Neuronal stem cell (in vitro differentiated cells): ENCODE measurements around the gene SV2B.

Source experiments
- DNase-seq: peaks from one replicate; pipeline ENCODE4 v3.0.0-alpha.2; 2013; ENCODE audit warnings: low spot score
- H2AFZ ChIP-seq: one replicate; pipeline ENCODE4 v1.6.1; 2013; ENCODE audit warnings: mild to moderate bottlenecking, low read length, inconsistent platforms
- H2AK5ac ChIP-seq: 2 replicates; pipeline ENCODE4 v1.6.1; 2013; ENCODE audit warnings: low read depth, mild to moderate bottlenecking, inconsistent platforms, low read length, moderate library complexity, mixed read lengths
- H2BK120ac ChIP-seq: 2 replicates; pipeline ENCODE4 v1.6.1; 2013; ENCODE audit warnings: low read depth, mild to moderate bottlenecking, inconsistent platforms, low read length, moderate library complexity, mixed read lengths
- H2BK12ac ChIP-seq: one replicate; pipeline ENCODE4 v1.6.1; 2013; ENCODE audit warnings: low read length, inconsistent platforms
- H2BK15ac ChIP-seq: 2 replicates; pipeline ENCODE4 v1.6.1; 2013; ENCODE audit warnings: mild to moderate bottlenecking, low read length, inconsistent platforms, mixed read lengths
- H2BK5ac ChIP-seq: one replicate; pipeline ENCODE4 v1.6.1; 2013; ENCODE audit warnings: inconsistent platforms, mild to moderate bottlenecking, low read length, moderate library complexity
- H3K14ac ChIP-seq: one replicate; pipeline ENCODE4 v1.6.1; 2013; ENCODE audit warnings: low read length, inconsistent platforms
- H3K18ac ChIP-seq: 2 replicates; pipeline ENCODE4 v1.6.1; 2013; ENCODE audit warnings: low read length, inconsistent platforms
- H3K23ac ChIP-seq: 2 replicates; pipeline ENCODE4 v1.6.1; 2013; ENCODE audit warnings: low read depth, mild to moderate bottlenecking, mixed read lengths, low read length, inconsistent platforms; ENCODE audit not compliant: poor library complexity
- H3K27ac ChIP-seq: replicated peaks from 3 replicates; pipeline ENCODE4 v1.5.1; 2013; ENCODE audit warnings: low read length, inconsistent platforms
- H3K27me3 ChIP-seq, 3 experiments: 2 replicates each; pipeline ENCODE4 v1.6.1; 2013; ENCODE audit warnings: low read length in 3 of 3, mild to moderate bottlenecking in 2 of 3, inconsistent platforms in 1 of 3, low read depth in 1 of 3, mixed read lengths in 1 of 3, moderate library complexity in 1 of 3; ENCODE audit not compliant: control insufficient read depth in 3 of 3, insufficient read depth in 3 of 3
- H3K36me3 ChIP-seq, 2 donors: replicated peaks in 1 of 2; 2 replicates each; pipeline ENCODE4 v1.6.1; 2013; ENCODE audit warnings: low read length in 2 of 2; ENCODE audit not compliant: control insufficient read depth in 2 of 2, insufficient read depth in 2 of 2
- H3K4ac ChIP-seq: 2 replicates; pipeline ENCODE4 v1.6.1; 2013; ENCODE audit warnings: inconsistent platforms, mild to moderate bottlenecking, low read length, moderate library complexity
- H3K4me1 ChIP-seq, 2 donors: 1 replicate in 1 of 2; 2 replicates in 1 of 2; pipeline ENCODE4 v1.6.1; 2013; ENCODE audit warnings: low read length in 2 of 2, low read depth in 1 of 2; ENCODE audit not compliant: control insufficient read depth in 2 of 2, insufficient read depth in 1 of 2
- H3K4me2 ChIP-seq: one replicate; pipeline ENCODE4 v1.6.1; 2013; ENCODE audit warnings: mild to moderate bottlenecking, low read length, inconsistent platforms; ENCODE audit not compliant: insufficient read depth, poor library complexity, severe bottlenecking
- H3K4me3 ChIP-seq, 2 donors: 2 replicates each; pipeline ENCODE4 v1.5.1; 2013; ENCODE audit warnings: low read length in 2 of 2, mild to moderate bottlenecking in 2 of 2, inconsistent platforms in 1 of 2, moderate library complexity in 1 of 2
- H3K79me1 ChIP-seq: one replicate; pipeline ENCODE4 v1.6.1; 2013; ENCODE audit warnings: low read depth, mild to moderate bottlenecking, inconsistent platforms, low read length, moderate library complexity
- H3K9ac ChIP-seq: one replicate; pipeline ENCODE4 v1.6.1; 2013; ENCODE audit warnings: mild to moderate bottlenecking, low read depth, low read length, inconsistent platforms; ENCODE audit not compliant: poor library complexity
- H3K9me3 ChIP-seq, 2 donors: replicated peaks in 1 of 2; 2 replicates each; pipeline versions ENCODE3 to v1.6.1; 2013; ENCODE audit warnings: low read length in 2 of 2, mild to moderate bottlenecking in 2 of 2, inconsistent platforms in 1 of 2, low read depth in 1 of 2, mixed read lengths in 1 of 2, moderate library complexity in 1 of 2; ENCODE audit not compliant: control insufficient read depth in 2 of 2, insufficient read depth in 1 of 2
- H4K8ac ChIP-seq: one replicate; pipeline ENCODE4 v1.6.1; 2013; ENCODE audit warnings: low read depth, mild to moderate bottlenecking, inconsistent platforms, low read length, moderate library complexity
- H4K91ac ChIP-seq: one replicate; pipeline ENCODE4 v1.6.1; 2013; ENCODE audit warnings: low read length, low read depth, mild to moderate bottlenecking, inconsistent platforms; ENCODE audit not compliant: poor library complexity
- WGBS, 2 donors: extraction: QIAGEN DNeasy Blood & Tissue Kit; methylation state at CpG; one replicate each; pipeline ENCODE4 v1.1.7; 2013; ENCODE audit warnings: missing lambda C conversion rate in 2 of 2, mixed read lengths in 1 of 2; ENCODE audit not compliant: insufficient read length in 2 of 2, insufficient replicate concordance in 1 of 2; ENCODE audit errors: extremely low coverage in 2 of 2; 5-methylcytosine and 5-hydroxymethylcytosine counted together

The SV2B gene

DNA sequence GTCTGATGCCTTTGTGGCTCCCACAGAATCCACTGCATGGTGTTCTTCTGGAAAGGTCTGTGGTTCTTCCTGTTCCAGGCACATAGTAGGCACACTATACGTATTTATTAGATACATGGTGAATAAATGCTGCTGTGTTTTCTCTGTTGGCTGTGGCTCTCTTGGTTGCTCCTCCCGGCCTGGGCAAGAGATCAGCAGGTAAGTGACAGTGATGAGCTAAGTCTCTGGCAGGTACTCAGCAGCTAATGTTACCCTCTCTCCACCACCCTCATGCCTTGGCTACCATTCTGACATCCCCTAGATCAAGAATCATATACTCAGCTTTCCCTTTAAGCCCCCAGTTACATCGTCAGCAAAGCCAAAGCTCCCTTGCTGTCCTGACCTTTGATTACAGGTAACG is 8.4 kb downstream of the SV2B start:
- no peak overlapping the region for H3K4me3 ChIP-seq

DNA sequence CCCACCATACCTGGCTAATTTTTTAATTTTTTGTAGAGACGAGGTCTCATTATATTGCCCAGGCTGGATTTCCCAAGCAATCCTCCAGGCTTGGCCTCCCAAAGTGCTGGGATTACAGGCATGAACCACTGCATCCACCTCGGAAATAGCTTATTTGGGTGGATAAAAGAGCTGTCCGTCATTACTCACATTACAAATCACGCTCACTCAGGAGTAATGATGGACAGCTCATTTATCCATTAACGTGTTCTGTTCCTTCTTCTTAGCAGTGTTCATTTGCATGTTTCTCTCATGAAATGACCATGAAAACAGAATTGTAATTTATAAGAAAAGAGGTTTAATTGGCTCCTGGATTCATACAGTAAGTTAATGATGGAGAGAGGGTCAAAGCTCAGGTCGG is 9.8 kb downstream of the SV2B start:
- Histone ChIP-seq H3K14ac (no peak overlapping the region), H3K4ac (no peak overlapping the region), H3K9me3 (no peaks in the 10 kb centered on the region), H3K4me3 (no peak overlapping the region), H4K8ac (no peak overlapping the region), H2AFZ (no peak overlapping the region), H2BK15ac (no peak overlapping the region), H3K79me1 (no peaks in the 10 kb centered on the region), H3K4me1 (peaks cover 0 to 2% of the 10 kb centered on the region in 2 donors), H3K27me3 (peaks cover 0 to 5% (median 0%) of the 10 kb centered on the region in 3 experiments), H3K23ac (no peak overlapping the region), H2BK120ac (no peak overlapping the region), H3K18ac (no peak overlapping the region), H2AK5ac (no peak overlapping the region), H3K4me2 (no peak overlapping the region), H4K91ac (no peak overlapping the region), H2BK5ac (no peak overlapping the region), H3K9ac (no peak overlapping the region), H3K36me3 (no peaks in the 10 kb centered on the region), H2BK12ac (no peak overlapping the region), H3K27ac (no peak overlapping the region)
- WGBS, 2 donors = no CpG with 5 or more reads among the region's 6 CpGs
- DNase-seq = no peak

More for the DNA sequence above, 8.4 kb downstream of the SV2B start:
- H2BK120ac ChIP-seq = no peak overlapping the region
- H3K14ac ChIP-seq = no peak overlapping the region
- H3K79me1 ChIP-seq = no peaks in the 10 kb centered on the region
- no peak overlapping the region for H2BK5ac ChIP-seq
- no peak overlapping the region for H3K4ac ChIP-seq
- H2BK12ac ChIP-seq = no peak overlapping the region
- H3K27me3 ChIP-seq = peaks cover 0 to 10% (median 0%) of the 10 kb centered on the region in 3 experiments
- H2AK5ac ChIP-seq = no peak overlapping the region
- H2AFZ ChIP-seq = no peak overlapping the region
- WGBS, 2 donors = no CpG with 5 or more reads among the region's 4 CpGs
- no peaks in the 10 kb centered on the region for H3K9me3 ChIP-seq
- no peak overlapping the region for H3K4me2 ChIP-seq
- no peak overlapping the region for H3K18ac ChIP-seq
- no peak overlapping the region for H3K27ac ChIP-seq
- no peak for DNase-seq
- no peak overlapping the region for H2BK15ac ChIP-seq
- H3K4me1 ChIP-seq = no peaks in the 10 kb centered on the region
- H4K8ac ChIP-seq = no peak overlapping the region
- H3K23ac ChIP-seq = no peak overlapping the region
- no peak overlapping the region for H3K9ac ChIP-seq
- no peaks in the 10 kb centered on the region for H3K36me3 ChIP-seq
- no peak overlapping the region for H4K91ac ChIP-seq

DNA sequence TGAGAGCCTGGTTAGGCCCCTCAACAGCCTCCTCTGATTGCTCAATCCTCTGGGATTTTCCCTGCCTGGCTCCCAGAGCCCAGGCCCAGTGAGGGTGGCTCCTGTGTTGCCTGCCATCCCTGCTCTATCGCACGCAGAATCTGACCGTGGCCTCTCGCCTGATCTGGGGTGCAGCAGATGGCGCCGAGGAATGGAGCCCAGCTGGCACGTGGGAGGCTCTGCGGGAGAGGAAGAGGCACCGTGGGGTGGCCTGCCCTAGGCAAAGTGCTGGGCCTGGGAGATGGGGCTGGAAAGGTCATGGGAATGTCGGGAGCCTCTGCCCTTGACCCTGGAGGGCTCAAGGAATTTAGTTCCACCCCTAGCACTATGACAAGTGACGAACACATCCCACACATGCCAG is 10.3 kb downstream of the SV2B start:
- no peak overlapping the region for H4K8ac ChIP-seq
- DNase-seq = no peak
- H4K91ac ChIP-seq = no peak overlapping the region

DNA sequence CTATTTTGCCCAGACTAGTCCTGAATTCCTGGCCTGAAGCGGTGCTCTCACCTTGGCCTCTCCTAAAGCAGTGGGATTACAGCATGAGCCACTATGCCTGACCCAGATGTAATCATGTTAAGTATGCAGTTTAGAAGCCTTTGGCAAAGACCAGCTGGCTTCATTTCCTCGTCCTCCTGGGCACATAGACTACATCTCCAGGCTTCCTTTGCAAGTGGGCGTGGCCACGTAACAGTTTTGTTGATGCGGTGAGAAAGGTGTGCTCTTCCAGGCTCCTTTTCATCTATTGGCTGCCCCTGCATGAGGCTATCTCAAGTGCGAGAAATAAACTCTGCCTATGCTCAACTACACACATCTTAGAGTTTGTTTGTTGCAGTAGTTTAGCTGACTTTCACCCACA is 13.0 kb downstream of the SV2B start:
- Histone ChIP-seq H3K4ac (no peak overlapping the region), H3K27me3 (peaks cover 0 to 5% (median 0%) of the 10 kb centered on the region in 3 experiments), H3K27ac (no peak overlapping the region), H3K4me1 (peaks cover 0 to 2% of the 10 kb centered on the region in 2 donors), H4K91ac (no peak overlapping the region), H3K36me3 (no peaks in the 10 kb centered on the region), H2BK15ac (no peak overlapping the region), H2BK5ac (no peak overlapping the region), H3K23ac (no peak overlapping the region), H2AFZ (no peak overlapping the region), H2BK12ac (no peak overlapping the region), H3K4me3 (no peak overlapping the region), H3K4me2 (no peak overlapping the region), H4K8ac (no peak overlapping the region), H3K18ac (no peak overlapping the region), H2BK120ac (no peak overlapping the region), H2AK5ac (no peak overlapping the region), H3K9me3 (no peaks in the 10 kb centered on the region), H3K79me1 (no peaks in the 10 kb centered on the region), H3K9ac (no peak overlapping the region), H3K14ac (no peak overlapping the region)
- no CpG with 5 or more reads among the region's 6 CpGs for WGBS, 2 donors
- no peak for DNase-seq

More for the DNA sequence above, 10.3 kb downstream of the SV2B start:
- H3K4me1 ChIP-seq = peaks cover 0 to 2% of the 10 kb centered on the region in 2 donors
- H2BK5ac ChIP-seq = no peak overlapping the region
- no peak overlapping the region for H3K9ac ChIP-seq
- no peak overlapping the region for H3K18ac ChIP-seq
- H2AFZ ChIP-seq = no peak overlapping the region
- H3K23ac ChIP-seq = no peak overlapping the region
- no peak overlapping the region for H3K27ac ChIP-seq
- WGBS, 2 donors = no CpG with 5 or more reads among the region's 11 CpGs
- H3K14ac ChIP-seq = no peak overlapping the region
- no peak overlapping the region for H2BK15ac ChIP-seq
- peaks cover 0 to 5% (median 0%) of the 10 kb centered on the region in 3 experiments for H3K27me3 ChIP-seq
- no peaks in the 10 kb centered on the region for H3K9me3 ChIP-seq
- H3K4me3 ChIP-seq = no peak overlapping the region
- no peaks in the 10 kb centered on the region for H3K79me1 ChIP-seq
- no peak overlapping the region for H3K4ac ChIP-seq
- H2BK12ac ChIP-seq = no peak overlapping the region
- H3K36me3 ChIP-seq = no peaks in the 10 kb centered on the region
- H3K4me2 ChIP-seq = no peak overlapping the region
- H2BK120ac ChIP-seq = no peak overlapping the region
- H2AK5ac ChIP-seq = no peak overlapping the region
